Measurements from ENCODE around the gene ETV2. TPM values are rescaled to one million over a fixed set of nuclear protein-coding genes. Genes with fewer than 3 reads are reported as not detected.

The ETV2 gene
- total RNA-seq, 2 experiments from 2014 or later, result 0.58 to 0.59 TPM

DNA sequence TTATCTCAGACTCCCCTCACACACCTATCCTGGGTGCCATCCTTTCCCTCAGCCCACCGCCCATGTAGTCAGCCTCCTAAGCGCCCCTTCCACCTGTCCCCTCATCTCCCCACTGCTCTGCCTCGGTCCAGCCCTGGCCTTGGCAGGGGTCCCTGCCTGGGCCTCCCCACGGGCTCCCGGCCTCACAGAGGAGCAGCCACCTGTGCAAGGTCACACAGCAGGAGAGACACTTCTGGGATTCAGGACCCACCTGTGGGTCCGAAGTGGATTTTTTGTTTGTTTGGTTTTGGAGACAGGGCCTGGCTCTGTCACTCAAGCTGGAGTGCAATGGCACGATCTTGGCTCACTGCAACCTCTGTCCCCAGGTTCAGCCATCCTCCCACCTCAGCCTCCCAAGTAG is 24.1 kb downstream of the ETV2 start:
- no peak overlapping the region for H3K27ac ChIP-seq (ENCODE audit: low read depth in 1 of 2, low read length in 2 of 2)
- ATAC-seq (ENCODE audit: poor library complexity) (no peak), DNase-seq (no peak)
- Mint-ChIP-seq H3K27me3 (peaks cover 6% of the 10 kb centered on the region), H3K4me3 (no peak overlapping the region), H3K4me1 (ENCODE audit: low read depth) (no peaks in the 10 kb centered on the region), H3K27ac (no peak overlapping the region), H3K36me3 (ENCODE audit: low read depth) (peaks cover 34% of the 10 kb centered on the region), H3K9me3 (no peaks in the 10 kb centered on the region)
- intact Hi-C loops (cut with DNase I, micrococcal nuclease), result no loop called here
- peaks cover 4 to 6% of the 10 kb centered on the region in 2 experiments for H3K27me3 ChIP-seq (ENCODE audit: control insufficient read depth in 1 of 2, insufficient read depth in 2 of 2, low read length in 2 of 2)
- no peaks in the 10 kb centered on the region for H3K4me1 ChIP-seq (ENCODE audit: insufficient read depth, low read length)
- H3K9me3 ChIP-seq (ENCODE audit: control insufficient read depth in 1 of 2, insufficient read depth in 1 of 2, low read length in 2 of 2), result no peaks in the 10 kb centered on the region
- TF ChIP-seq, protein P1, sequence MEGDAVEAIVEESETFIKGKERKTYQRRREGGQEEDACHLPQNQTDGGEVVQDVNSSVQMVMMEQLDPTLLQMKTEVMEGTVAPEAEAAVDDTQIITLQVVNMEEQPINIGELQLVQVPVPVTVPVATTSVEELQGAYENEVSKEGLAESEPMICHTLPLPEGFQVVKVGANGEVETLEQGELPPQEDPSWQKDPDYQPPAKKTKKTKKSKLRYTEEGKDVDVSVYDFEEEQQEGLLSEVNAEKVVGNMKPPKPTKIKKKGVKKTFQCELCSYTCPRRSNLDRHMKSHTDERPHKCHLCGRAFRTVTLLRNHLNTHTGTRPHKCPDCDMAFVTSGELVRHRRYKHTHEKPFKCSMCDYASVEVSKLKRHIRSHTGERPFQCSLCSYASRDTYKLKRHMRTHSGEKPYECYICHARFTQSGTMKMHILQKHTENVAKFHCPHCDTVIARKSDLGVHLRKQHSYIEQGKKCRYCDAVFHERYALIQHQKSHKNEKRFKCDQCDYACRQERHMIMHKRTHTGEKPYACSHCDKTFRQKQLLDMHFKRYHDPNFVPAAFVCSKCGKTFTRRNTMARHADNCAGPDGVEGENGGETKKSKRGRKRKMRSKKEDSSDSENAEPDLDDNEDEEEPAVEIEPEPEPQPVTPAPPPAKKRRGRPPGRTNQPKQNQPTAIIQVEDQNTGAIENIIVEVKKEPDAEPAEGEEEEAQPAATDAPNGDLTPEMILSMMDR (IDR thresholded peaks at IDR 0.05), result no peak
- POLR2A ChIA-PET, result no interaction called here
- CTCF ChIA-PET, result no interaction called here
- peaks cover 32% of the 10 kb centered on the region for H3K36me3 ChIP-seq (ENCODE audit: insufficient read depth, low read length)
- H3K4me3 ChIP-seq (ENCODE audit: low read length), result no peak overlapping the region

DNA sequence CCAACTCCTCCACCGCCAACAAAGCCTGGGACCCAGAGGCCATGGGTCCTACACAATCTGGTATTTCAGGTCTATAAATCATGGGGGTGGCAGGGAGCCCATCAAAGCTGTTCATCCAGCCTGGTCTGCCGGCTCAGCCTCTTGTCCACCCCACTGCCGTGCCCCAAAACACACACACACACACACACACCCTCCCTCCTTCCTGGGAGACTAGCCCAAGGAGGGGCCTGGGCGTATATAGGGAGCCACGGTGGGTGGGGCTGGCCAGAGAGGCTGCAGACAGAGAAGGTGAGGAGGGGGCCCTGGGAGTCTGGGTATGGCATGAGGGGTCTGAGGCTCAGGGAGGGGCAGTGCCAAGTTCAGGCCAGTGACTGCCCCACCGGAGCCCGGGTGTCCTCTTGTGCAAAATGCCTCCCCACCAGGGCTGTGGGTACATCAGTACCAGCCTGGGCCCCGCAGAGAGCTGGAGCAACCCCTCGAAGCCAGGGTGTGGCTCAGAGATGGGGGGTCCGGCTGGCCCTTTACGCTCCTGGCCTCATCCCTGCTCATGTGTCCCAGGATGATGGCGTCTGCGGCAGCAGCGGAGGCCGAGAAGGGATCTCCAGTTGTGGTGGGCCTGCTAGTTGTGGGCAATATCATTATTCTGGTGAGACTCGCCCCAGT is 24.8 kb downstream of the ETV2 start, which contains the start of gene UPK1A:
Gene UPK1A, plus strand, starts transcription at position 267 of the 663 bp plus-strand sequence. Its CDS starts 296 bp downstream, at position 563.
- ChIA-PET CTCF (no interaction called here), POLR2A (no interaction called here)
- no peak within 1 kb of the TSS for H3K27ac Mint-ChIP-seq
- H3K4me3 Mint-ChIP-seq, result no peak within 1 kb of the TSS
- TF ChIP-seq, protein P1 (IDR thresholded peaks at IDR 0.05), result no peak
- no peak within 1 kb of the TSS for H3K4me3 ChIP-seq (ENCODE audit: low read length)
- no peak for DNase-seq
- H3K4me1 Mint-ChIP-seq (ENCODE audit: low read depth), result no peaks in the 10 kb centered on the region
- H3K27ac ChIP-seq (ENCODE audit: low read depth in 1 of 2, low read length in 2 of 2), result no peak within 1 kb of the TSS
- ATAC-seq (ENCODE audit: poor library complexity), result no peak
- no peaks in the 10 kb centered on the region for H3K4me1 ChIP-seq (ENCODE audit: insufficient read depth, low read length)
- H3K27me3 Mint-ChIP-seq, result peaks cover 6% of the 10 kb centered on the region
- no peaks in the 10 kb centered on the region for H3K9me3 ChIP-seq (ENCODE audit: control insufficient read depth in 1 of 2, insufficient read depth in 1 of 2, low read length in 2 of 2)
- H3K36me3 Mint-ChIP-seq (ENCODE audit: low read depth), result peaks cover 30% of the 10 kb centered on the region
- peaks cover 24% of the 10 kb centered on the region for H3K36me3 ChIP-seq (ENCODE audit: insufficient read depth, low read length)
- H3K27me3 ChIP-seq (ENCODE audit: control insufficient read depth in 1 of 2, insufficient read depth in 2 of 2, low read length in 2 of 2), result peaks cover 4 to 6% of the 10 kb centered on the region in 2 experiments
- H3K9me3 Mint-ChIP-seq, result no peaks in the 10 kb centered on the region
- intact Hi-C loops (cut with DNase I, micrococcal nuclease), result no loop called here

DNA sequence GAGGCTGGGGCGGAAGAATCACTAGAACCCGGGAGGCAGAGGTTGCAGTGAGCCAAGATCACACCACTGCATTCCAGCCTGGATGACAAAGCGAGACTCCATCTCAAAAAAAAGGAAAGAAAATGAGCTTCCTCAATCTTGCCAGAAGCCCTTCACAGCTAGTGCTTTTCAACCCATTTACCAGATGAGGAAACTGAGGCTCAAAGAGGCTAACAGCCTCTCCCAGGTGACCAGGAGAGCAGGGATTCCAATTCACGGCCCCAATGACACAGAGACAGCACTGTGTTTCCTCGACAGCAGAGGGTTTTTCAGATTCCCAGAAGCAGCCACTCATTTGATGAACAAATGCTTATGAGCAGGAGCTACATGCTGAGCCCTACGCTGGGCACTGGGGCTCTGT is 28.0 kb downstream of the ETV2 start:
- POLR2A ChIA-PET, result no interaction called here
- no peak overlapping the region for H3K27ac Mint-ChIP-seq

More for the DNA sequence above, 28.0 kb downstream of the ETV2 start:
- Histone ChIP-seq H3K9me3 (ENCODE audit: control insufficient read depth in 1 of 2, insufficient read depth in 1 of 2, low read length in 2 of 2) (no peaks in the 10 kb centered on the region), H3K4me3 (ENCODE audit: low read length) (no peak overlapping the region), H3K36me3 (ENCODE audit: insufficient read depth, low read length) (peaks cover 7% of the 10 kb centered on the region), H3K4me1 (ENCODE audit: insufficient read depth, low read length) (peaks cover 12% of the 10 kb centered on the region), H3K27ac (ENCODE audit: low read depth in 1 of 2, low read length in 2 of 2) (no peak overlapping the region), H3K27me3 (ENCODE audit: control insufficient read depth in 1 of 2, insufficient read depth in 2 of 2, low read length in 2 of 2) (peaks cover 11 to 13% of the 10 kb centered on the region in 2 experiments)
- no peak for ATAC-seq (ENCODE audit: poor library complexity)
- intact Hi-C loops (cut with DNase I, micrococcal nuclease), result no loop called here
- Mint-ChIP-seq H3K27me3 (peaks cover 24% of the 10 kb centered on the region), H3K4me1 (ENCODE audit: low read depth) (peaks cover 10% of the 10 kb centered on the region), H3K9me3 (no peaks in the 10 kb centered on the region), H3K4me3 (no peak overlapping the region), H3K36me3 (ENCODE audit: low read depth) (peaks cover 5% of the 10 kb centered on the region)
- TF ChIP-seq, protein P1 (IDR thresholded peaks at IDR 0.05), result no peak
- no peak for DNase-seq
- CTCF ChIA-PET, result no interaction called here
